ENCODE measurements around the gene CDH11.

Gene CDH11

GRCh38 chr16:65021852-65022595 is 99.8 kb downstream of the CDH11 start:
- no peak for DNase-seq

GRCh38 chr16:65016754-65017153 is 105.1 kb downstream of the CDH11 start:
- no peak for DNase-seq

GRCh38 chr16:65015599-65015998 is 106.3 kb downstream of the CDH11 start:
- no peak for DNase-seq

- no peak for DNase-seq
Observed at GRCh38 chr16:65012357-65012756, 109.5 kb downstream of the CDH11 start.

- DNase-seq = no peak
Observed at GRCh38 chr16:65010125-65010524, 111.7 kb downstream of the CDH11 start.

GRCh38 chr16:65005696-65006095 is 116.2 kb downstream of the CDH11 start:
- no peak for DNase-seq

- no peak for DNase-seq
Observed at GRCh38 chr16:65004570-65004969, 117.3 kb downstream of the CDH11 start.

GRCh38 chr16:65003621-65004020 is 118.2 kb downstream of the CDH11 start:
- no peak for DNase-seq

GRCh38 chr16:65002265-65002664 is 119.6 kb downstream of the CDH11 start:
- no peak for DNase-seq

- no peak for DNase-seq
Observed at GRCh38 chr16:65000654-65001053, 121.2 kb downstream of the CDH11 start.

- no peak for DNase-seq
Observed at GRCh38 chr16:64997751-64998150, 124.1 kb downstream of the CDH11 start.

GRCh38 chr16:64997121-64997520 is 124.7 kb downstream of the CDH11 start:
- DNase-seq = no peak

- DNase-seq = no peak
Observed at GRCh38 chr16:64996641-64997040, 125.2 kb downstream of the CDH11 start.

- no peak for DNase-seq
Observed at GRCh38 chr16:64993464-64993863, 128.4 kb downstream of the CDH11 start.

GRCh38 chr16:64991001-64991400 is 130.9 kb downstream of the CDH11 start:
- DNase-seq = no peak

GRCh38 chr16:64990101-64990500 is 131.8 kb downstream of the CDH11 start:
- no peak for DNase-seq

- no peak for DNase-seq
Observed at GRCh38 chr16:64989050-64989449, 132.8 kb downstream of the CDH11 start.

- DNase-seq = no peak
Observed at GRCh38 chr16:64983963-64984362, 137.9 kb downstream of the CDH11 start.

- no peak for DNase-seq
Observed at GRCh38 chr16:64983231-64983630, 138.6 kb downstream of the CDH11 start.

- no peak for DNase-seq
Observed at GRCh38 chr16:64982581-64982980, 139.3 kb downstream of the CDH11 start.

GRCh38 chr16:64981568-64982281 is 140.1 kb downstream of the CDH11 start:
- DNase-seq = no peak

GRCh38 chr16:64977206-64977920 is 144.5 kb downstream of the CDH11 start:
- DNase-seq = no peak

GRCh38 chr16:64975821-64976220 is 146.0 kb downstream of the CDH11 start:
- no peak for DNase-seq

- no peak for DNase-seq
Observed at GRCh38 chr16:64974381-64974780, 147.5 kb downstream of the CDH11 start.
